WTC11 (cell line): Measurements from ENCODE around the gene TEX26. TPM values are rescaled to one million over a fixed set of nuclear protein-coding genes. Genes with fewer than 3 reads are reported as not detected.

ENCODE experiments used
- ATAC-seq: fragments of 200-7000 bp; cut with Tn5 transposase; 2 replicates; pipeline ENCODE4 v1.10.0; 2021; ENCODE audit warnings: mild to moderate bottlenecking, moderate library complexity
- CTCF ChIA-PET: fragments of 300-600 bp; sonication (Branson Sonifier 250); formaldehyde crosslinking; loops from one replicate; lab custom pipeline; 2021; ENCODE audit warnings: antibody characterized with exemption; lab: Charles Lee
- POLR2A ChIA-PET: fragments of 350-600 bp; sonication (Branson Sonifier 250); formaldehyde crosslinking; loops from one replicate; lab custom pipeline; 2021; ENCODE audit warnings: antibody characterized with exemption; lab: Charles Lee
- DNase-seq: peaks from one replicate; pipeline ENCODE4 v3.0.0; 2021; ENCODE audit warnings: low spot score
- H3K27ac Mint-ChIP-seq: 2 replicates; pipeline ENCODE4 v1.8.0; 2021; ENCODE audit warnings: mixed read lengths
- H3K27me3 Mint-ChIP-seq: 2 replicates; pipeline ENCODE4 v1.8.0; 2021; ENCODE audit warnings: low read depth, mild to moderate bottlenecking, moderate library complexity, mixed read lengths
- H3K36me3 Mint-ChIP-seq: 2 replicates; pipeline ENCODE4 v1.8.0; 2021; ENCODE audit warnings: mixed read lengths
- H3K4me1 Mint-ChIP-seq: 2 replicates; pipeline ENCODE4 v1.8.0; 2022; ENCODE audit warnings: mixed read lengths
- H3K4me3 Mint-ChIP-seq: 2 replicates; pipeline ENCODE4 v1.8.0; 2021; ENCODE audit warnings: mild to moderate bottlenecking, moderate library complexity, mixed read lengths
- H3K9me3 Mint-ChIP-seq: 2 replicates; pipeline ENCODE4 v1.8.0; 2021; ENCODE audit warnings: mixed read lengths
- CREM ChIP-seq: sonication (generic); formaldehyde crosslinking; IDR thresholded peaks from 2 replicates; pipeline ENCODE4 v1.8.1; 2022; ENCODE audit warnings: mild to moderate bottlenecking, missing genetic modification reagents, moderate library complexity
- JUN ChIP-seq: sonication (generic); formaldehyde crosslinking; IDR thresholded peaks from 2 replicates; pipeline ENCODE4 v1.8.0; 2023; ENCODE audit warnings: mild to moderate bottlenecking, missing genetic modification reagents
- MYBL2 ChIP-seq: sonication (generic); formaldehyde crosslinking; IDR thresholded peaks from 2 replicates; pipeline ENCODE4 v1.8.1; 2023; ENCODE audit warnings: mild to moderate bottlenecking, moderate library complexity, missing genetic modification reagents
- TCF7 ChIP-seq: sonication (generic); formaldehyde crosslinking; IDR thresholded peaks from 2 replicates; pipeline ENCODE4 v1.8.0; 2022; ENCODE audit warnings: mild to moderate bottlenecking, low read depth, missing genetic modification reagents, moderate library complexity
- ZNF219 ChIP-seq: sonication (generic); formaldehyde crosslinking; IDR thresholded peaks from 2 replicates; pipeline ENCODE4 v1.8.0; 2023; ENCODE audit warnings: missing genetic modification reagents, mild to moderate bottlenecking, borderline replicate concordance
- ZNF416 ChIP-seq: fragments of 250-450 bp; sonication (Bioruptor Pico); IDR thresholded peaks from 2 replicates; pipeline ENCODE4 v1.9.0; 2021; ENCODE audit warnings: mild to moderate bottlenecking, inconsistent platforms
- total RNA-seq: library from RNA; stranded (reverse); gene quantifications from 3 replicates; pipeline ENCODE4 v1.2.3, GENCODE V29; 2021
- TF ChIP-seq, protein P1 (sequence below): sonication (generic); formaldehyde crosslinking; conservative IDR thresholded peaks from 2 replicates; pipeline ENCODE4 v1.8.1; 2022; ENCODE audit warnings: mild to moderate bottlenecking, missing genetic modification reagents
- TF ChIP-seq, protein P2 (sequence below): sonication (generic); formaldehyde crosslinking; IDR thresholded peaks from 2 replicates; pipeline ENCODE4 v1.8.1; 2023; ENCODE audit warnings: mild to moderate bottlenecking, missing genetic modification reagents, moderate library complexity
- TF ChIP-seq, protein P3 (sequence below): sonication (generic); formaldehyde crosslinking; IDR thresholded peaks from 2 replicates; pipeline ENCODE4 v1.8.1; 2023; ENCODE audit warnings: mild to moderate bottlenecking, missing genetic modification reagents, moderate library complexity
- TF ChIP-seq, protein P4 (sequence below): sonication (generic); formaldehyde crosslinking; conservative IDR thresholded peaks from 2 replicates; pipeline ENCODE4 v1.8.1; 2023; ENCODE audit warnings: mild to moderate bottlenecking, low read depth, missing genetic modification reagents, moderate library complexity
- TF ChIP-seq, protein P5 (sequence below): sonication (generic); formaldehyde crosslinking; IDR thresholded peaks from 2 replicates; pipeline ENCODE4 v1.8.1; 2022; ENCODE audit warnings: missing genetic modification reagents, borderline replicate concordance
- TF ChIP-seq, protein P6 (sequence below): sonication (generic); formaldehyde crosslinking; IDR thresholded peaks from 2 replicates; pipeline ENCODE4 v1.8.0; 2022; ENCODE audit warnings: mild to moderate bottlenecking, missing genetic modification reagents

TEX26 gene
- total RNA-seq, 1 experiment from 2014 or later, result not detected

DNA sequence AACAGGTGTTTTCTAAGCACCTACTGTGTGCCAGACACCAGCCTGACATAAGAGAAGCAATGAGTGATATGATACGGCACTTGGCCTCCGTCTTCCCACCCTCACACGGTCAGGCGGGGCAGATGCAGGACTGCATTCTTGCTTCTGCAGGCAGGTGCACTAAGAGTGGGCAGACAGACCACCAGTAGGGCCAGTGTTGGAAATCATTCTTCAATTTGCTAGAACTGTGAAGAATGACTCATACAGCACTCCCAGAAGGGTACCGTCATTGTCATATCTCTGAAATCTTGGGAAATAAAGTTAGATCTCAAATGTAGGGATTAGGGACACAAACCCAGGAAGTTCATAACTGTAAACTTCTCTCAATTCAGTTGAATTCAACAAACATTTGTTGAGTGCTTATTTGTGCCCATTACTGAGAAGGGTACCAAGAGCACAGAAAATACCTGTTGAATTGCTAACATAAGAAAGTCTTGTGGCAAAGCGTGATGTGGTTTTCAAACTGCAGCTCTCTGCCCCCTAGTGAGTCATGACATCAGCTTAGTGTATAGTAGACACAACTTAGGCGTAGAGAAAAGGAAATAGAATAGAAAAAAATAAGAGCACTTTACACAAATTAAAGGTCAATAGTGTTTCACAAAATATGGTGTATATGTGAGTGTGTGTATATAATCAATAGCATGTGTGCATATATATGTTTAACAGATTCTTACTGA lies 76.1 kb downstream of the TEX26 start (continued):
- TF ChIP-seq, protein P1, sequence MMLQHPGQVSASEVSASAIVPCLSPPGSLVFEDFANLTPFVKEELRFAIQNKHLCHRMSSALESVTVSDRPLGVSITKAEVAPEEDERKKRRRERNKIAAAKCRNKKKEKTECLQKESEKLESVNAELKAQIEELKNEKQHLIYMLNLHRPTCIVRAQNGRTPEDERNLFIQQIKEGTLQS (CRISPR knock-in tag), result no peak
- TF ChIP-seq, protein P2, sequence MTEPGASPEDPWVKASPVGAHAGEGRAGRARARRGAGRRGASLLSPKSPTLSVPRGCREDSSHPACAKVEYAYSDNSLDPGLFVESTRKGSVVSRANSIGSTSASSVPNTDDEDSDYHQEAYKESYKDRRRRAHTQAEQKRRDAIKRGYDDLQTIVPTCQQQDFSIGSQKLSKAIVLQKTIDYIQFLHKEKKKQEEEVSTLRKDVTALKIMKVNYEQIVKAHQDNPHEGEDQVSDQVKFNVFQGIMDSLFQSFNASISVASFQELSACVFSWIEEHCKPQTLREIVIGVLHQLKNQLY (CRISPR knock-in tag), result no peak
- TF ChIP-seq MYBL2, result no peak
- TF ChIP-seq JUN, result no peak
- no peak for TF ChIP-seq CREM (CRISPR knock-in tag)
- TF ChIP-seq, protein P3, sequence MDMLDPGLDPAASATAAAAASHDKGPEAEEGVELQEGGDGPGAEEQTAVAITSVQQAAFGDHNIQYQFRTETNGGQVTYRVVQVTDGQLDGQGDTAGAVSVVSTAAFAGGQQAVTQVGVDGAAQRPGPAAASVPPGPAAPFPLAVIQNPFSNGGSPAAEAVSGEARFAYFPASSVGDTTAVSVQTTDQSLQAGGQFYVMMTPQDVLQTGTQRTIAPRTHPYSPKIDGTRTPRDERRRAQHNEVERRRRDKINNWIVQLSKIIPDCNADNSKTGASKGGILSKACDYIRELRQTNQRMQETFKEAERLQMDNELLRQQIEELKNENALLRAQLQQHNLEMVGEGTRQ (CRISPR knock-in tag), result no peak
- TF ChIP-seq ZNF219 (CRISPR knock-in tag), result no peak
- TF ChIP-seq, protein P4, sequence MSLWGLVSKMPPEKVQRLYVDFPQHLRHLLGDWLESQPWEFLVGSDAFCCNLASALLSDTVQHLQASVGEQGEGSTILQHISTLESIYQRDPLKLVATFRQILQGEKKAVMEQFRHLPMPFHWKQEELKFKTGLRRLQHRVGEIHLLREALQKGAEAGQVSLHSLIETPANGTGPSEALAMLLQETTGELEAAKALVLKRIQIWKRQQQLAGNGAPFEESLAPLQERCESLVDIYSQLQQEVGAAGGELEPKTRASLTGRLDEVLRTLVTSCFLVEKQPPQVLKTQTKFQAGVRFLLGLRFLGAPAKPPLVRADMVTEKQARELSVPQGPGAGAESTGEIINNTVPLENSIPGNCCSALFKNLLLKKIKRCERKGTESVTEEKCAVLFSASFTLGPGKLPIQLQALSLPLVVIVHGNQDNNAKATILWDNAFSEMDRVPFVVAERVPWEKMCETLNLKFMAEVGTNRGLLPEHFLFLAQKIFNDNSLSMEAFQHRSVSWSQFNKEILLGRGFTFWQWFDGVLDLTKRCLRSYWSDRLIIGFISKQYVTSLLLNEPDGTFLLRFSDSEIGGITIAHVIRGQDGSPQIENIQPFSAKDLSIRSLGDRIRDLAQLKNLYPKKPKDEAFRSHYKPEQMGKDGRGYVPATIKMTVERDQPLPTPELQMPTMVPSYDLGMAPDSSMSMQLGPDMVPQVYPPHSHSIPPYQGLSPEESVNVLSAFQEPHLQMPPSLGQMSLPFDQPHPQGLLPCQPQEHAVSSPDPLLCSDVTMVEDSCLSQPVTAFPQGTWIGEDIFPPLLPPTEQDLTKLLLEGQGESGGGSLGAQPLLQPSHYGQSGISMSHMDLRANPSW (CRISPR knock-in tag), result no peak

DNA sequence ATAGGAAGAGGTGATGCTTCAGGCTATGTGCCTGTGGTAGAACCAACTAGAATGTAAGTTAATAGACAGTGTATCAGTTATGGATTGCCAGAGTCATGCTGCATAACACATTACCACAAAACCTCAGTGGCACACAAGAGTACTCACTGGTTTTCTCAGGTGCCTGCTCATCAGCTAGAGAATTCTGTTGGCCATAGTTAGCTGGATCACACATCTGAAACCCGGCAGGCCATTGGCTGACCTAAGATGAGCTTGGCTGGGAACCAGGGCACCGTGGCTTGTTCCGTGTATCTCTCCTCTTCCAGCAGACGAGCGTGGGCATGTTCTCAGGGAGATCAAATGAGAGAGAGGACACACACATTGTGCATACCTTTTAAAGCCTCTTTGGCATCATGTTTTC lies 76.7 kb downstream of the TEX26 start:
- DNase-seq (no peak), ATAC-seq (no peak)
- no peaks in the 10 kb centered on the region for H3K9me3 Mint-ChIP-seq
- POLR2A ChIA-PET, result no interaction called here
- no peak overlapping the region for H3K27ac Mint-ChIP-seq
- H3K4me1 Mint-ChIP-seq, result peaks cover 33% of the 10 kb centered on the region
- no peak for TF ChIP-seq ZNF219 (CRISPR knock-in tag)
- no peaks in the 10 kb centered on the region for H3K36me3 Mint-ChIP-seq
- CTCF ChIA-PET, result interaction anchor here (1.9 to 2.8 kb wide), 3 partner anchors 29 to 143 kb away, joined by 5 to 31 read pairs (median 10); no protein-coding TSS in a partner anchor
- no peak overlapping the region for H3K4me3 Mint-ChIP-seq
- no peaks in the 10 kb centered on the region; the same call in 1 of the 2 replicates for H3K27me3 Mint-ChIP-seq

DNA sequence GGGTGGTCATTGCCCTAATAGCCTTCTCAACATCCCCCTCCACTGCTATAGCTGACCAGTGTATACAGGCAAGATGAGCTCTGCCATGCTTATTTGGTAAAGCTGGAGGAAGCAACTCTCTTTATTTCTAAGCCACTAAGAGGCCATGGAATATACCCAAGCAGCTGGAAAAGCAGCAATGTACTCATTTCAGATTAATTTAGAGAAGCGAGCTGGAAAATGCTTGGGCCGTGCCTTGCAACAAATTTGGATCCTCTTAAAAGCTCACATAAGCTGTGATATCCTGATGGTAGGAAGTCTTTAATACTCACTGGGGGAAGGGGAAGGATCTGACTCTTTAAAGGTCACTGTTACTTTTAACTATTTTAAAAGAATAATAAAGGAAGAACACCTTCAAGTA lies 77.8 kb downstream of the TEX26 start:
- ChIA-PET POLR2A (no interaction called here), CTCF (interaction anchor here (1.6 to 2.8 kb wide), 5 partner anchors 15 to 76 kb away, joined by 3 to 31 read pairs (median 8); no protein-coding TSS in a partner anchor)
- TF ChIP-seq, protein P5, sequence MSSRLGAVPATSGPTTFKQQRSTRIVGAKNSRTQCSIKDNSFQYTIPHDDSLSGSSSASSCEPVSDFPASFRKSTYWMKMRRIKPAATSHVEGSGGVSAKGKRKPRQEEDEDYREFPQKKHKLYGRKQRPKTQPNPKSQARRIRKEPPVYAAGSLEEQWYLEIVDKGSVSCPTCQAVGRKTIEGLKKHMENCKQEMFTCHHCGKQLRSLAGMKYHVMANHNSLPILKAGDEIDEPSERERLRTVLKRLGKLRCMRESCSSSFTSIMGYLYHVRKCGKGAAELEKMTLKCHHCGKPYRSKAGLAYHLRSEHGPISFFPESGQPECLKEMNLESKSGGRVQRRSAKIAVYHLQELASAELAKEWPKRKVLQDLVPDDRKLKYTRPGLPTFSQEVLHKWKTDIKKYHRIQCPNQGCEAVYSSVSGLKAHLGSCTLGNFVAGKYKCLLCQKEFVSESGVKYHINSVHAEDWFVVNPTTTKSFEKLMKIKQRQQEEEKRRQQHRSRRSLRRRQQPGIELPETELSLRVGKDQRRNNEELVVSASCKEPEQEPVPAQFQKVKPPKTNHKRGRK, result no peak
- TF ChIP-seq ZNF219 (CRISPR knock-in tag) (no peak), TCF7 (CRISPR knock-in tag) (no peak), ZNF416 (CRISPR knock-in tag) (no peak)
- TF ChIP-seq, protein P2 (CRISPR knock-in tag), result no peak
- TF ChIP-seq, protein P6, sequence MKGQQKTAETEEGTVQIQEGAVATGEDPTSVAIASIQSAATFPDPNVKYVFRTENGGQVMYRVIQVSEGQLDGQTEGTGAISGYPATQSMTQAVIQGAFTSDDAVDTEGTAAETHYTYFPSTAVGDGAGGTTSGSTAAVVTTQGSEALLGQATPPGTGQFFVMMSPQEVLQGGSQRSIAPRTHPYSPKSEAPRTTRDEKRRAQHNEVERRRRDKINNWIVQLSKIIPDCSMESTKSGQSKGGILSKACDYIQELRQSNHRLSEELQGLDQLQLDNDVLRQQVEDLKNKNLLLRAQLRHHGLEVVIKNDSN (CRISPR knock-in tag), result no peak
- Mint-ChIP-seq H3K4me1 (peaks cover 33% of the 10 kb centered on the region), H3K27me3 (no peaks in the 10 kb centered on the region; the same call in 1 of the 2 replicates), H3K9me3 (no peaks in the 10 kb centered on the region), H3K4me3 (no peak overlapping the region), H3K27ac (no peak overlapping the region), H3K36me3 (no peaks in the 10 kb centered on the region)
- DNase-seq (no peak), ATAC-seq (no peak)
